H9 (cell line): Measurements from ENCODE around the gene ZSCAN1. TPM values are rescaled to one million over a fixed set of nuclear protein-coding genes. Genes with fewer than 3 reads are reported as not detected.

Experiments used
- DNase-seq: peaks from one replicate; pipeline ENCODE4 v3.0.0-alpha.2; 2017
- H2AFZ ChIP-seq: one replicate; pipeline ENCODE4 v1.6.1; 2013; ENCODE audit warnings: mild to moderate bottlenecking, low read length, control low read depth, moderate library complexity
- H2AK5ac ChIP-seq: 2 replicates; pipeline ENCODE4 v1.6.1; 2013; ENCODE audit warnings: low read length, control low read depth, mixed read lengths; ENCODE audit not compliant: insufficient read length
- H2BK120ac ChIP-seq: one replicate; pipeline ENCODE4 v1.6.1; 2013; ENCODE audit warnings: low read depth, mild to moderate bottlenecking, low read length, control low read depth, inconsistent platforms; ENCODE audit not compliant: poor library complexity, severe bottlenecking
- H2BK12ac ChIP-seq: 2 replicates; pipeline ENCODE4 v1.6.1; 2013; ENCODE audit warnings: low read length, control low read depth, mixed read lengths, low read depth; ENCODE audit not compliant: insufficient read length
- H2BK15ac ChIP-seq: 2 replicates; pipeline ENCODE4 v1.6.1; 2013; ENCODE audit warnings: low read depth, low read length, control low read depth
- H2BK20ac ChIP-seq: one replicate; pipeline ENCODE4 v1.6.1; 2013; ENCODE audit warnings: low read depth, mild to moderate bottlenecking, low read length, control low read depth, inconsistent platforms; ENCODE audit not compliant: poor library complexity, severe bottlenecking
- H2BK5ac ChIP-seq: 2 replicates; pipeline ENCODE4 v1.6.1; 2013; ENCODE audit warnings: low read length, control low read depth, mixed read lengths; ENCODE audit not compliant: insufficient read length
- H3K14ac ChIP-seq: 2 replicates; pipeline ENCODE4 v1.6.1; 2013; ENCODE audit warnings: low read length, control low read depth; ENCODE audit not compliant: insufficient read depth
- H3K18ac ChIP-seq: 2 replicates; pipeline ENCODE4 v1.6.1; 2013; ENCODE audit warnings: low read depth, mild to moderate bottlenecking, mixed read lengths, low read length, control low read depth; ENCODE audit not compliant: insufficient read length
- H3K23ac ChIP-seq: 2 replicates; pipeline ENCODE4 v1.6.1; 2013; ENCODE audit warnings: low read length, control low read depth, mixed read lengths, low read depth; ENCODE audit not compliant: insufficient read length
- H3K23me2 ChIP-seq: 2 replicates; pipeline ENCODE4 v1.6.1; 2013; ENCODE audit warnings: low read depth, mild to moderate bottlenecking, mixed read lengths, low read length, control low read depth; ENCODE audit not compliant: insufficient read length, poor library complexity, severe bottlenecking
- H3K27ac ChIP-seq: 2 replicates; pipeline ENCODE4 v1.5.1; 2013; ENCODE audit warnings: low read length, control low read depth, mixed read lengths, low read depth; ENCODE audit not compliant: insufficient read length
- H3K27me3 ChIP-seq: 2 replicates; pipeline ENCODE4 v1.6.1; 2013; ENCODE audit warnings: low read length, control low read depth, inconsistent platforms; ENCODE audit not compliant: insufficient read depth
- H3K4ac ChIP-seq: 2 replicates; pipeline ENCODE4 v1.6.1; 2013; ENCODE audit warnings: low read depth, mild to moderate bottlenecking, control low read depth, inconsistent platforms, low read length, moderate library complexity
- H3K4me1 ChIP-seq: 2 replicates; pipeline ENCODE4 v1.6.1; 2013; ENCODE audit warnings: low read length, control low read depth, inconsistent platforms; ENCODE audit not compliant: insufficient read depth
- H3K4me2 ChIP-seq: 2 replicates; pipeline ENCODE4 v1.6.1; 2013; ENCODE audit warnings: low read length, control low read depth, mixed read lengths; ENCODE audit not compliant: insufficient read length, insufficient read depth
- H3K56ac ChIP-seq: 2 replicates; pipeline ENCODE4 v1.6.1; 2013; ENCODE audit warnings: low read depth, mild to moderate bottlenecking, mixed read lengths, low read length, control low read depth; ENCODE audit not compliant: insufficient read length
- H3K79me1 ChIP-seq: 2 replicates; pipeline ENCODE4 v1.6.1; 2013; ENCODE audit warnings: low read depth, mild to moderate bottlenecking, moderate library complexity, low read length, control low read depth, inconsistent platforms; ENCODE audit not compliant: insufficient read depth, poor library complexity, severe bottlenecking
- H3K79me2 ChIP-seq: 2 replicates; pipeline ENCODE4 v1.6.1; 2013; ENCODE audit warnings: low read length, control low read depth, inconsistent platforms; ENCODE audit not compliant: insufficient read depth
- H3K9ac ChIP-seq: 2 replicates; pipeline ENCODE4 v1.6.1; 2013; ENCODE audit warnings: low read length, control low read depth, mixed read lengths; ENCODE audit not compliant: insufficient read length; ENCODE audit errors: extremely low read depth
- H3K9me3 ChIP-seq: one replicate; pipeline ENCODE4 v1.6.1; 2013; ENCODE audit warnings: low read depth, low read length, inconsistent platforms; ENCODE audit not compliant: control insufficient read depth
- H3T11ph ChIP-seq: one replicate; pipeline ENCODE4 v1.6.1; 2013; ENCODE audit warnings: mild to moderate bottlenecking, low read length, control low read depth, inconsistent platforms
- H4K20me1 ChIP-seq: one replicate; pipeline ENCODE4 v1.6.1; 2013; ENCODE audit not compliant: control insufficient read depth, insufficient read length, insufficient read depth
- H4K5ac ChIP-seq: 2 replicates; pipeline ENCODE4 v1.6.1; 2013; ENCODE audit warnings: low read depth, mild to moderate bottlenecking, mixed read lengths, low read length, control low read depth; ENCODE audit not compliant: insufficient read length
- H4K8ac ChIP-seq: replicated peaks from 2 replicates; pipeline ENCODE4 v1.6.1; 2013; ENCODE audit warnings: low read length, control low read depth, mixed read lengths, low read depth; ENCODE audit not compliant: insufficient read length
- H4K91ac ChIP-seq: 2 replicates; pipeline ENCODE4 v1.6.1; 2013; ENCODE audit warnings: low read depth, mild to moderate bottlenecking, moderate library complexity, mixed read lengths, low read length, control low read depth; ENCODE audit not compliant: insufficient read length
- H3K27ac Mint-ChIP-seq, 3 experiments: 2 replicates in 2 of 3; 3 replicates in 1 of 3; pipeline ENCODE4 v1.8.0; 2020 to 2021; ENCODE audit warnings: mixed read lengths in 3 of 3, mild to moderate bottlenecking in 1 of 3, moderate library complexity in 1 of 3
- H3K27me3 Mint-ChIP-seq: 2 replicates; pipeline ENCODE4 v1.8.0; 2021; ENCODE audit warnings: low read depth, mild to moderate bottlenecking, moderate library complexity, mixed read lengths
- H3K36me3 Mint-ChIP-seq, 3 experiments: 2 replicates in 2 of 3; 3 replicates in 1 of 3; pipeline ENCODE4 v1.8.0; 2020 to 2021; ENCODE audit warnings: low read depth in 3 of 3, mixed read lengths in 3 of 3; ENCODE audit not compliant: insufficient read depth in 1 of 3
- H3K4me1 Mint-ChIP-seq, 2 experiments: 2 replicates each; pipeline ENCODE4 v1.8.0; 2020; ENCODE audit warnings: mixed read lengths in 2 of 2
- H3K4me3 Mint-ChIP-seq, 2 experiments: 2 replicates in 1 of 2; 3 replicates in 1 of 2; pipeline ENCODE4 v1.8.0; 2020 to 2021; ENCODE audit warnings: mild to moderate bottlenecking in 2 of 2, mixed read lengths in 2 of 2, moderate library complexity in 1 of 2
- H3K9me3 Mint-ChIP-seq, 2 experiments: 2 replicates in 1 of 2; 3 replicates in 1 of 2; pipeline ENCODE4 v1.8.0; 2020; ENCODE audit warnings: mild to moderate bottlenecking in 2 of 2, mixed read lengths in 2 of 2, moderate library complexity in 1 of 2
- CTCF ChIP-seq: fragments of 200-600 bp; sonication (generic); conservative IDR thresholded peaks from 3 replicates; pipeline ENCODE4 v1.8.0; 2021; ENCODE audit warnings: antibody characterized with exemption, mild to moderate bottlenecking
- WGBS: extraction: QIAGEN DNeasy Blood & Tissue Kit; methylation state at CpG from one replicate; pipeline ENCODE4 v1.1.7; 2013; ENCODE audit warnings: missing lambda C conversion rate, low lambda C conversion rate, mixed read lengths; ENCODE audit not compliant: insufficient read length; ENCODE audit errors: extremely low coverage; 5-methylcytosine and 5-hydroxymethylcytosine counted together
- total RNA-seq: library from RNA; stranded (reverse); gene quantifications from 2 replicates; pipeline ENCODE4 v1.2.1, GENCODE V29; 2021

The ZSCAN1 gene
- total RNA-seq, 1 experiment from 2014 or later: 1.2 TPM

DNA sequence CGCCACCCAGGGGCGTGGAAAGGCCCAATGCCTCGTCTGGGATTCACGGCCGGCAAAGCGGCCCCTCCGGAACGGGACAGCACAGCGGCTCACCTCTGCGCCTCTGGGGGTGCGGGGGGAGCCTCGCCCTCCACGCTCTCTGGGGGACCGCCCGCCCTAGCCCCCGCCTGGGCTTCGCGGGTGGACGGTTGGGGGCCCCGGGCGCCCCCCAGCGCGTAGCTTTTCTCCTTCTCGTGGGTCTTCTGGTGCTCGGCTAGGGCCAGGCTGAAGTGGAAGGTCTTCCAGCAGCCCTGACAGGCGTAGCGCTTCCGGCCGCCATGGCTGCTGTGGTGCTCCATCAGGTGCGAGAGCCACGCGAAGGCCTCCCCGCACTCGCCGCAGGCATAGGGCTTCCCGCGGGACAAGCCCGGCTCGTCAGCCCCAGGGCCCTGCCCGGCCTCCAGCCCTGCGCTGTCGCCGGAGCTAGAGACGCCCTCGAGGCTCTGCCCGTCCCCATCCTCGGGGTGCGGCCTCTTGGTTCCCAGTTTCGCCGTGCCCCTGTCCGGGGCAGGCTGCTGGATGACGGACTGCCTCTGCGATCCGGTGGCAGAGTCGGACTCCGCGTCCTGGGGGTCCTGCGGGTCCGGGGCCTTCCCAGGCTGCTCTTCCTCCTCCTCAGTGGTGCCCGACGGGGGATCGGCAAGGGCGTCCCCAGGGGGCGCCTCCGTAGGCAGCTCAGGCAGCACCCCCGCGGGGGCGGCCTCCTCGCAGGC lies 50.9 kb downstream of the ZSCAN1 start:
- Histone ChIP-seq H3K14ac (no peak overlapping the region), H2AFZ (no peak overlapping the region)
- H3K9me3 Mint-ChIP-seq: peaks cover 31 to 33% of the 10 kb centered on the region in 2 experiments

More for the DNA sequence above, 50.9 kb downstream of the ZSCAN1 start:
- H3T11ph ChIP-seq: no peak overlapping the region
- H4K5ac ChIP-seq: no peak overlapping the region
- WGBS: no CpG with 5 or more reads among the region's 69 CpGs
- H3K23me2 ChIP-seq: peaks cover 3% of the 10 kb centered on the region
- Mint-ChIP-seq H3K36me3 (peaks cover 38 to 42% (median 40%) of the 10 kb centered on the region in 3 experiments), H3K4me1 (no peaks in the 10 kb centered on the region), H3K4me3 (no peak overlapping the region), H3K27ac (no peak overlapping the region), H3K27me3 (peaks cover 7% of the 10 kb centered on the region)
- no peak overlapping the region for H2BK5ac ChIP-seq
- H2BK120ac ChIP-seq: no peak overlapping the region
- no peaks in the 10 kb centered on the region for H3K4me1 ChIP-seq
- H3K27me3 ChIP-seq: no peaks in the 10 kb centered on the region
- H3K9ac ChIP-seq: no peak overlapping the region
- no peak overlapping the region; the same call in 1 of the 2 replicates for H2BK15ac ChIP-seq
- no peak for TF ChIP-seq CTCF
- H4K91ac ChIP-seq: no peak overlapping the region
- no peak overlapping the region for H3K27ac ChIP-seq
- H3K79me2 ChIP-seq: no peaks in the 10 kb centered on the region
- no peak overlapping the region for H3K18ac ChIP-seq
- no peak for DNase-seq
- H2AK5ac ChIP-seq: no peak overlapping the region
- H3K23ac ChIP-seq: no peak overlapping the region
- peaks cover 2% of the 10 kb centered on the region for H3K79me1 ChIP-seq
- H2BK12ac ChIP-seq: no peak overlapping the region
- no peaks in the 10 kb centered on the region for H4K20me1 ChIP-seq
- H3K9me3 ChIP-seq: no peaks in the 10 kb centered on the region
- no peak overlapping the region for H2BK20ac ChIP-seq
- no peak overlapping the region for H3K4ac ChIP-seq
- H4K8ac ChIP-seq: no peak overlapping the region
- no peak overlapping the region for H3K56ac ChIP-seq
- no peak overlapping the region for H3K4me2 ChIP-seq
